Stimulated activated CD8-positive, alpha-beta memory T cell treated with anti-CD3 and anti-CD28 coated beads, Interleukin-4, amount 100 ng/mL, for 1 hour (primary cell): ENCODE data around the gene BRIP1.
"Not testable (repeated sequence)": the region's sequence is repeated elsewhere in the genome, so short reads cannot be mapped to it uniquely, and the experiment has no call there.

Experiments
- DNase-seq, 2 donors: peaks; one replicate each; pipeline ENCODE4 v3.0.0-alpha.2; 2020; ENCODE audit warnings: low read depth in 2 of 2, low spot score in 1 of 2

Gene BRIP1

GRCh38 chr17:61805399-61805798, 57.9 kb downstream of the BRIP1 start:
- DNase-seq, result no peak

GRCh38 chr17:61803796-61804195, 59.5 kb downstream of the BRIP1 start:
- DNase-seq, result no peak

DNA sequence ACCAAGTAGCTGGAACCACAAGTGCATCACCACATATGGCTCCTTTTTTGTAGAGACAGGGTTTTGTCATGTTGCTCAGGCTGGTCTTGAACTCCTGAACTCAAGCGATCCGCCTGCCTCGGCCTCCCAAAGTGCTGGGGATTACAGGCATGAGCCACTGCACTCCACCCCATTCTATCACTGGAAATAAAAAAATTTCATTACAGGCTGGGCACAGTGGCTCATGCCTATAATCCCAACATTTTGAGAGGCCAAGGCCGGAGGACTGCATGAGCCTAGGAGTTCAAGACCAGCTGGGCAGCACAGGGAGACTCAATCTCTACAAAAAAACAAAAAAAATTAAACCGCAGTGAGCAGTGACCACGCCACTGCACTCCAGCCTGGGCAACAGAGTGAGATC, 60.1 kb downstream of the BRIP1 start:
- DNase-seq, result no peak

GRCh38 chr17:61799812-61800484, 63.4 kb downstream of the BRIP1 start:
- no peak for DNase-seq

DNA sequence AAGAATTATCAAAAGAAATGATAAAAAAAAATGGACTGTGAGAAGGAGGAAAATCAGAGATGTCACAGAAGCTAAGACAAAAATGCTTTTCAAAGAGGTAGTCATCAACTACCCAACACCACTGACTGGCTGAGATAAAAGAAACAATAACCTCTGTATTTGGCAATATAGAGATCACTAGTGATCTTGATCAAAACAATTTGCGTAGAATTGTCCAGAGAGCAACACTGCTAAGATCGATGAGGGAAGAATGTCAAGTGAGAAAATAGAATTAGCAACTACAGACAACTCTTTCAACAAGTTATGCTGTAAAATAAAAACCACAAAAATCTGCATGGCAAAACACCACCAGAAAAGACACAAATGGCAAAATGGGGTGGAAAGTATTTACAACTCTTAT, 66.0 kb downstream of the BRIP1 start:
- no peak for DNase-seq

- no peak for DNase-seq
Measured at GRCh38 chr17:61795546-61795945, 67.8 kb downstream of the BRIP1 start.

GRCh38 chr17:61794792-61795191, 68.5 kb downstream of the BRIP1 start:
- no peak for DNase-seq

DNA sequence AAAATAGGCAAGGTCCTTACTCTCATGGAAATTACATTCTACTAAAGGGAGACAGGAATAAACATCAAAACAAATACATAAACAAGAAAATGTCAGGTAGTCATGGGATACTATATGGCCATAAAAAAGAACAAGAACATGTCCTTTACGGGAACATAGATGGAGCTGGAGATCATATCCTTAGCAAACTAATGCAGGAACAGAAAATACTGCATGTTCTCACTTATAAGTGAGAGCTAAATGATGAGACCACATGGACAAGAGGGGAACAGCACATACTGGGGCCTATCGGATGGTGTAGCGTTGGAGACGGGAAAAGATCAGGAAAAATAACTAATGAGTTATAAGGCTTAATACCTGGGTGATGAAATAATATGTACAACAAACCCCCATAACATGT, 69.1 kb downstream of the BRIP1 start:
- DNase-seq, result no peak

DNA sequence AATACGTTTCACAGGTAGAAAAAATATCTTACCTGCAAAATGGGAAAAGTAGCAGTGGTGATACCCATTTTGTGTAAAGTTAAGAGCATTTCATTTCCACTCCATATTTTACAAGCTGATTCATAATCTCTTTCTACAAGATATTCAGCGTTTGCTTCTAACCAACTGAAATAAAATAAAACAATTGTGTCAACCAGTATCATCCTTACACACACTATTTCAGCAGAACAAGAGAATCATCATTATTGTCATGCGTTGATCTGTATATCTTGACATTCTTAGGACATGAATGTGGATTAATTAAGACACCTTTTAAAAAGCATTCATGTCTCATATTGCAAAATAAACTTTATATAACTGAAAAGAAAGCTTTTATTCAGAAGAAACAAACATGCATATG, 69.8 kb downstream of the BRIP1 start:
- no peak for DNase-seq

- no peak for DNase-seq
Measured at GRCh38 chr17:61789872-61790271, 73.5 kb downstream of the BRIP1 start.

- no peak for DNase-seq
Measured at GRCh38 chr17:61786088-61786487, 77.2 kb downstream of the BRIP1 start.

DNA sequence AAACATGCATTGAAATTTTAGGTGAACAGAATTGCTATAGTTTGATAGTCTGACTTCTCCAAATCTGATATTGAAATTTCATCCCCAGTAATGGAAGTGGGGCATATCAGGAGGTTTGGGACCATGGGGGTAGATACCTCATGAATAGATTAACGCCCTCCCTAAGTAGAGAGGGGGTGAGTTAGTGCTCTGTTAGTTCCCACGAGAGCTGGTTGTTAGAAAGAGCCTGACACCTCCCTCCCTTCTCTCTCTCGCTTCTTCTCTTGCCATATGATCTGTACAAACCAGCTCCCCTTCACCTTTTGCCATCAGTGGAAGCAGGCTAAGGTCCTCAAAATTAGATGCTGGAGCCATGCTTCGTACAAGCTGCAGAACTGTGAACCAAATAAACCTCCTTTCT, 78.8 kb downstream of the BRIP1 start:
- no peak for DNase-seq

DNA sequence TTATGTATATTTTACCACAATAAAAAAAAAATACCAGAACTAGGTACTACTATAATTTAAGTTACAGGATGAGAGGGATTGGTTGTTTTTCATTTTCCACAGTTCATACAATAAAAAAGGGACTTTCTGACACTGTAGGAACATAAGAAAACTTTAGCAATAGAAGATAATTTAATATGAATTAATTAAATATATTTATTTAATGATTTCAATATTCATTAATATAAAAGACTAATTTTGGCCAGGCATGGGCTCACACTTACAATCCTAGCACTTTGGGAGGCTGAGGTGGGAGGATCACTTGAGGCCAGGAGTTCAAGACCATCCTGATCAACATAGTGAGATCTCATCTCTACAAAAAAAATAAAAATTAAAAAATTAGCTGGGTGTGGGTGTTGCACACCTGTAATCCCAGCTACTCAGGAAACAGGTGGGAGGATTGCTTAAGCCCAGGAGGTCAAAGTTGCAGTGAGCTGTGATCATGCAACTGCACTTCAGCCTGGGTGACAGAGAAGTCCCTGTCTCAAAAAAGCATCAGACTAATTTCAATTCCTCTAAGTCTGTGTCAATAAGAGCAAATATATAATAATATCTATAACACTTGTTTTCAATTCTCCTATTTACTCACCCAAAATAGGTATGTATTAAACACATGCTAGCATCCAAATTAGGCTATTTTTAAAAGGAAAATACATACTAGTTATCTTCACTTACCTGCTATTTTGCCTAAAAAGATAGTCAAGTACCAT, 79.6 kb downstream of the BRIP1 start:
- DNase-seq, result no peak

DNA sequence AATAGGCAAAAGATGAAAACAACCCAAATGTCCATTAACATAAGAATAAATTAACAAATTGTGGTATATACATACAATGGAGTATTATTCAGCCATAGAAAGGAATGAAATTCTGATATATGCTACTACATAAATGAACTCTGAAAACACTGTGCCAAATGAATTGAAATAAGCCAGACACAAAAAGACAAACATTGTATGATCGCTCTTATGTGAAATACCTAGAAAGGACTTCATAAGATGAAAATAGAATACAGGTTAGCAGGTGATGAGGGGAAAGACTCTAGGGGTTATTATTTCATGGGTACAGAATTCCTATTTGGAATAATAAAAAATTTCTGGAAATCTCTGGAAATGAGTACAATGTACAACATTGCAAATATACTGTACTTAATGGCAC, 80.2 kb downstream of the BRIP1 start:
- no peak for DNase-seq

GRCh38 chr17:61782683-61783082, 80.6 kb downstream of the BRIP1 start:
- no peak for DNase-seq

DNA sequence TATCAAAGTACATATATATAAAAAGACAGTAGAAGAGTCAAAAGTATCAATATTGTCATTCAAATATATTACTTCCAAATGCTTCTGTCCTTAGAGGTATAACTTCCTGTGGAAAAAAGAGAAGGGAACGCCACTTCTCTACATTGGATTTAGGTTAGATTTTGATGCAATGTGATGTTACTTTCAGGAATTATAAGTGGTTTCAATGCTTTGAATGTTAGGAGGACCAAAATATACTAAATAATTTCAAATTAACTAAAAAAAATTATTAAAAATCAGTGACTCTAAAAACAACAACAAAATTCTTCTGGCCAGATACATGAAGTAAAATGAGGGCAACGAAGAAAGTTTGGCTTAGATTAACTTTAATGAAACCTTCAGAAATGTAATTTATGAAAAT, 88.0 kb downstream of the BRIP1 start:
- no peak for DNase-seq

DNA sequence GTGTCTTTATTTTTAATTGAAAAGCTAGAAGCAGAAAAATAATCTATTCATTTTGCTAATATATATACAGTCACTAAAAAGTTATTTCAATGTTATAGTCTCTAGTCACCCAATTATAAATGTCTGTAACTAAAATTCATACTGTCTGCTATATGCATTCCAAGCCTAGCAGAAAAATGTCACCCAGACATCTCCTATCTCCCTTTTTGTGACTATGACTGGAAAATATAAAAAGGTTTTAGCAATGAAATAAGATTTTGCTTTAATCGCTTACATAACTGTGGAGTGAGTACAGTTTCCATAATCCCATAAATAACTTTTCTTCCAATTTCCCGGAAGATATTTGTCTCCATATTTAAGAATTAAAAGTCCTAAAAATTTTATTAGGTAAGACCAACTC, 88.6 kb downstream of the BRIP1 start:
- no peak for DNase-seq

DNA sequence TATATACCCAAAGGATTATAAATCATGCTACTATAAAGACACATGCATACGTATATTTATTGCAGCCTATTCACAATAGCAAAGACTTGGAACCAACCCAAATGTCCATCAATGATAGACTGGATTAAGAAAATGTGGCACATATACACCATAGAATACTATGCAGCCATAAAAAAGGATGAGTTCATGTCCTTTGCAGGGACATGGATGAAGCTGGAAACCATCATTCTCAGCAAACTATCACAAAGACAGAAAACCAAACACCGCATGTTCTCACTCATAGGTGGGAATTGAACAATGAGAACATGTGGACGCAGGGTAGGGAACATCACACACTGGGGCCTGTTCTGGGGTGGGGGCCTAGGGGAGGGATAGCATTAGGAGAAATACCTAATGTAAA, 89.2 kb downstream of the BRIP1 start:
- DNase-seq, result not testable (repeated sequence)

- DNase-seq, result no peak
Measured at GRCh38 chr17:61770752-61771533, 92.4 kb downstream of the BRIP1 start.

DNA sequence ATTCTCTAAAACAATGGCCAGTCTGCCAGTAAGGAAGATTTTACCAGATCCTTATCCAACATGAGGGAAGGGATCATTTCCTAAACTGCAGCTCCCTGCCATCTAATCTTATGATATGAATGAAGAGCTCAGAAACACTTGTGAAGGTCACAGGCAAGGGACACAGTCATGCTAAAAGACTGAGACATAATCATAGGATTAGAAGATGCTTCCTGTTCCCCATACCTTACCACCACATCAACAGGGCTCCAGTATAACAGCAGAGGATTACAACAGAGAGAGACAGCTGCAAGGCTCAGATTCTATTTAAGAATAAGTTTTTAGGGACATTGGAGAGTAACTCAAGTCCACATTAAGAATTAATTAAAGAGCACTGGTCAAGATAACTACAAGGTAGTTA, 93.3 kb downstream of the BRIP1 start:
- no peak for DNase-seq

GRCh38 chr17:61768405-61768804, 94.9 kb downstream of the BRIP1 start:
- DNase-seq, result no peak

DNA sequence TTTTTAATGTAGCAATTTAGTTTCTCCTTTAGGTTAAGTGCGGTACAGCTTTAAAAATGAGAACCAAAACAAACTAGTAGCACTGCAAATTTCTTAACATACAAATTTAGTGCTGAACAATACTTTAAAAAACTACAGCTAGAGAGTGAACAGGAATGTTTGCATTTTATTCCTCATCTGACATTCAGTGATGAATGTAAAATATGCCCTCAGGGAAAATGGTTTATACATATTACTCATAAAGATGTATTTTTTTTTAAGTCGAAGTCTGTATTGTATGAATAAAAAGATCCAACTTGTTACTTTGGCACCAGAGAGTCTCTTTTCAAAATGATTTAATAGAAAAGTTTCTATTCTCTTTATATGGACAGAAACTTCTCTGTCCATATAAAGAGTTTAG, 96.8 kb downstream of the BRIP1 start:
- DNase-seq, result no peak
